B cell (primary cell): Measurements from ENCODE around the gene EEF1AKMT3.

Experiments used
- CTCF ChIP-seq: fragments of 200-600 bp; IDR thresholded peaks from one replicate; pipeline ENCODE4 v1.8.0; 2022; ENCODE audit warnings: antibody characterized with exemption, mild to moderate bottlenecking
- EZH2 ChIP-seq: IDR thresholded peaks from 2 replicates; pipeline ENCODE4 v1.6.1; 2012; ENCODE audit warnings: borderline replicate concordance, low read depth, mild to moderate bottlenecking, moderate library complexity, low read length; ENCODE audit not compliant: insufficient read depth, poor library complexity, severe bottlenecking

- TF ChIP-seq CTCF (peak; percentile 94), EZH2 (no peak)
These were observed 10.4 kb downstream of the EEF1AKMT3 start, which contains the start of gene TSFM for GRCh38 chr12:57782608-57783465.
